SK-N-SH treated with all-trans-retinoic acid at 6 μM for 48 hours (cell line): ENCODE measurements around the gene IFT27.

Source experiments
- ATAC-seq: fragments of 200-7000 bp; cut with Tn5 transposase; 3 replicates; pipeline ENCODE4 v1.9.1; 2020; ENCODE audit warnings: mild to moderate bottlenecking, moderate library complexity
- ARNTL ChIP-seq: fragments of 450-650 bp; formaldehyde crosslinking; IDR thresholded peaks from 2 replicates; pipeline ENCODE4 v1.5.0; 2020; ENCODE audit warnings: low read depth, mild to moderate bottlenecking, moderate library complexity, borderline replicate concordance
- CSDC2 ChIP-seq: fragments of 250-450 bp; sonication (Bioruptor Pico); IDR thresholded peaks from 2 replicates; pipeline ENCODE4 v1.5.0; 2020; ENCODE audit warnings: mild to moderate bottlenecking, moderate library complexity
- ESRRG ChIP-seq: fragments of 250-450 bp; sonication (Bioruptor Pico); IDR thresholded peaks from 2 replicates; pipeline ENCODE4 v1.6.1; 2021; ENCODE audit warnings: mild to moderate bottlenecking
- GLIS3 ChIP-seq: fragments of 250-450 bp; sonication (Bioruptor Pico); IDR thresholded peaks from 2 replicates; pipeline ENCODE4 v1.5.0; 2020; ENCODE audit warnings: mild to moderate bottlenecking, moderate library complexity
- ISL1 ChIP-seq: fragments of 250-450 bp; sonication (Bioruptor Pico); IDR thresholded peaks from 2 replicates; pipeline ENCODE4 v2.1.2; 2022; ENCODE audit warnings: mild to moderate bottlenecking, moderate library complexity
- OSR1 ChIP-seq: fragments of 250-450 bp; sonication (Bioruptor Pico); IDR thresholded peaks from 2 replicates; pipeline ENCODE4 v1.8.0; 2022; ENCODE audit warnings: moderate library complexity, mild to moderate bottlenecking, inconsistent platforms
- POU6F1 ChIP-seq: fragments of 250-450 bp; sonication (Bioruptor Pico); IDR thresholded peaks from 2 replicates; pipeline ENCODE4 v1.8.0; 2021; ENCODE audit warnings: low read depth, mild to moderate bottlenecking, moderate library complexity, borderline replicate concordance
- PPARA ChIP-seq: fragments of 250-450 bp; sonication (Bioruptor Pico); IDR thresholded peaks from 2 replicates; pipeline ENCODE4 v1.5.0; 2020; ENCODE audit warnings: mild to moderate bottlenecking, borderline replicate concordance
- RARB ChIP-seq: fragments of 250-450 bp; sonication (Bioruptor Pico); IDR thresholded peaks from 2 replicates; pipeline ENCODE4 v1.8.0; 2021; ENCODE audit warnings: mild to moderate bottlenecking, moderate library complexity
- TCF4 ChIP-seq: fragments of 250-450 bp; sonication (Bioruptor Pico); IDR thresholded peaks from 2 replicates; pipeline ENCODE4 v1.8.0; 2021; ENCODE audit warnings: mild to moderate bottlenecking, moderate library complexity, borderline replicate concordance
- ZFP30 ChIP-seq: fragments of 450-650 bp; formaldehyde crosslinking; IDR thresholded peaks from 2 replicates; pipeline ENCODE4 v1.5.0; 2022; ENCODE audit warnings: mild to moderate bottlenecking, moderate library complexity
- ZNF565 ChIP-seq: fragments of 450-650 bp; formaldehyde crosslinking; conservative IDR thresholded peaks from 2 replicates; pipeline ENCODE4 v1.5.0; 2020; ENCODE audit warnings: low read depth, mild to moderate bottlenecking, moderate library complexity
- ZNF70 ChIP-seq: fragments of 450-650 bp; formaldehyde crosslinking; IDR thresholded peaks from 2 replicates; pipeline ENCODE4 v1.5.0; 2020; ENCODE audit warnings: mild to moderate bottlenecking, moderate library complexity
- ZNF8 ChIP-seq: fragments of 450-650 bp; formaldehyde crosslinking; IDR thresholded peaks from 2 replicates; pipeline ENCODE4 v1.5.0; 2020; ENCODE audit warnings: mild to moderate bottlenecking, moderate library complexity
- TF ChIP-seq, protein P1 (sequence below): fragments of 250-450 bp; sonication (Bioruptor Pico); IDR thresholded peaks from 2 replicates; pipeline ENCODE4 v1.8.0; 2020; ENCODE audit warnings: mild to moderate bottlenecking, moderate library complexity, borderline replicate concordance
- TF ChIP-seq, protein P2 (sequence below): fragments of 250-450 bp; sonication (Bioruptor Pico); IDR thresholded peaks from 2 replicates; pipeline ENCODE4 v1.5.0; 2020; ENCODE audit warnings: mild to moderate bottlenecking, moderate library complexity

IFT27 gene

DNA sequence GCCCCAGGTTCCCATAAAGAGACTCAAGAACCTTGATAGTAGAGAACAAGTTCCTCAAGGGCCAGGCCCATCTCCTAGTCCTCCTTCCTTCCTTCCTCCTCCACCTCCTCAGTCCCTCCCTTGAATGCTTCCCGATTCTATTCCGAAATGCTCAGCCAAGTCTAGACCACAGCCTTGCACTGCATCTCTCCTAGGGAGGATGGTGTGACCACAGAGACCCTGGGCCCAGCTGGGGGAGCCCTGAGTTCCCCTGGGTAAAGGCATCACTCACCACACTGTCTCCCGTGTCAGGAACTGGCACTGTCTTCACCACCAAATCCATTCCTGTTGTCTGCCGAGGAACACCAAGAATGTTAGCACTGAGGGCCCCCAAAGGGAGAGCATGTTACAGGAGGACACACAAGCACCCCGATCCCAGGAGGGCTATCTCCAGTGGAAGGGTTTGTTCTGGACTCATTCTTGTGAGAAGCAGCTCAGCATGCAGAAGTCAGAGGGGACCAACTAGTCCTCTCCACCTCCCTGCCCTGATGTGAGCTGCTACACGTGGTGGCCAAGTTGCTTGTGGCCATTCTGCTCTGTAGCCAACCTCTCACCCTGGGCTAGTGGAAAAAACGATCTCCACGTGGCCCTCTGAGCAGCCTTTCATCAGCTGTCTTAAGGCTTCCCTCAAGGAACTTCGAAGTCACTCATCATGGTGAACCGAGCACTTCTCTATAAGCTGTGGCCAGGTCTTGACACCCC is 8.7 kb downstream of the IFT27 start (continued):
- TF ChIP-seq, protein P1, sequence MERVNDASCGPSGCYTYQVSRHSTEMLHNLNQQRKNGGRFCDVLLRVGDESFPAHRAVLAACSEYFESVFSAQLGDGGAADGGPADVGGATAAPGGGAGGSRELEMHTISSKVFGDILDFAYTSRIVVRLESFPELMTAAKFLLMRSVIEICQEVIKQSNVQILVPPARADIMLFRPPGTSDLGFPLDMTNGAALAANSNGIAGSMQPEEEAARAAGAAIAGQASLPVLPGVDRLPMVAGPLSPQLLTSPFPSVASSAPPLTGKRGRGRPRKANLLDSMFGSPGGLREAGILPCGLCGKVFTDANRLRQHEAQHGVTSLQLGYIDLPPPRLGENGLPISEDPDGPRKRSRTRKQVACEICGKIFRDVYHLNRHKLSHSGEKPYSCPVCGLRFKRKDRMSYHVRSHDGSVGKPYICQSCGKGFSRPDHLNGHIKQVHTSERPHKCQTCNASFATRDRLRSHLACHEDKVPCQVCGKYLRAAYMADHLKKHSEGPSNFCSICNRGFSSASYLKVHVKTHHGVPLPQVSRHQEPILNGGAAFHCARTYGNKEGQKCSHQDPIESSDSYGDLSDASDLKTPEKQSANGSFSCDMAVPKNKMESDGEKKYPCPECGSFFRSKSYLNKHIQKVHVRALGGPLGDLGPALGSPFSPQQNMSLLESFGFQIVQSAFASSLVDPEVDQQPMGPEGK (CRISPR knock-in tag), result no peak

GRCh38 chr22:36765943-36766450 is 9.9 kb downstream of the IFT27 start:
- TF ChIP-seq ISL1 (CRISPR knock-in tag) (no peak), ARNTL (CRISPR knock-in tag) (no peak), OSR1 (CRISPR knock-in tag) (no peak), ZNF565 (CRISPR knock-in tag) (no peak)
- TF ChIP-seq, all 23 proteins: peak for 0
- ATAC-seq, result no peak

- ATAC-seq, result no peak
- TF ChIP-seq, protein P2, sequence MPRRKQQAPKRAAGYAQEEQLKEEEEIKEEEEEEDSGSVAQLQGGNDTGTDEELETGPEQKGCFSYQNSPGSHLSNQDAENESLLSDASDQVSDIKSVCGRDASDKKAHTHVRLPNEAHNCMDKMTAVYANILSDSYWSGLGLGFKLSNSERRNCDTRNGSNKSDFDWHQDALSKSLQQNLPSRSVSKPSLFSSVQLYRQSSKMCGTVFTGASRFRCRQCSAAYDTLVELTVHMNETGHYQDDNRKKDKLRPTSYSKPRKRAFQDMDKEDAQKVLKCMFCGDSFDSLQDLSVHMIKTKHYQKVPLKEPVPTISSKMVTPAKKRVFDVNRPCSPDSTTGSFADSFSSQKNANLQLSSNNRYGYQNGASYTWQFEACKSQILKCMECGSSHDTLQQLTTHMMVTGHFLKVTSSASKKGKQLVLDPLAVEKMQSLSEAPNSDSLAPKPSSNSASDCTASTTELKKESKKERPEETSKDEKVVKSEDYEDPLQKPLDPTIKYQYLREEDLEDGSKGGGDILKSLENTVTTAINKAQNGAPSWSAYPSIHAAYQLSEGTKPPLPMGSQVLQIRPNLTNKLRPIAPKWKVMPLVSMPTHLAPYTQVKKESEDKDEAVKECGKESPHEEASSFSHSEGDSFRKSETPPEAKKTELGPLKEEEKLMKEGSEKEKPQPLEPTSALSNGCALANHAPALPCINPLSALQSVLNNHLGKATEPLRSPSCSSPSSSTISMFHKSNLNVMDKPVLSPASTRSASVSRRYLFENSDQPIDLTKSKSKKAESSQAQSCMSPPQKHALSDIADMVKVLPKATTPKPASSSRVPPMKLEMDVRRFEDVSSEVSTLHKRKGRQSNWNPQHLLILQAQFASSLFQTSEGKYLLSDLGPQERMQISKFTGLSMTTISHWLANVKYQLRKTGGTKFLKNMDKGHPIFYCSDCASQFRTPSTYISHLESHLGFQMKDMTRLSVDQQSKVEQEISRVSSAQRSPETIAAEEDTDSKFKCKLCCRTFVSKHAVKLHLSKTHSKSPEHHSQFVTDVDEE (CRISPR knock-in tag), result no peak
- TF ChIP-seq GLIS3 (no peak), ZNF8 (CRISPR knock-in tag) (no peak), ESRRG (CRISPR knock-in tag) (no peak), CSDC2 (CRISPR knock-in tag) (no peak)
These were observed 10.6 kb downstream of the IFT27 start for GRCh38 chr22:36765131-36765942.

- ATAC-seq, result no peak
- TF ChIP-seq ISL1 (CRISPR knock-in tag), result no peak
- no peak for TF ChIP-seq CSDC2 (CRISPR knock-in tag)
- TF ChIP-seq ESRRG (CRISPR knock-in tag), result no peak
- no peak for TF ChIP-seq ZFP30 (CRISPR knock-in tag)
- no peak for TF ChIP-seq ARNTL (CRISPR knock-in tag)
These were observed 11.3 kb downstream of the IFT27 start for GRCh38 chr22:36764641-36765040.

- ATAC-seq, result no peak
- no peak for TF ChIP-seq POU6F1 (CRISPR knock-in tag)
- no peak for TF ChIP-seq ZNF565 (CRISPR knock-in tag)
- TF ChIP-seq PPARA (CRISPR knock-in tag), result no peak
- no peak for TF ChIP-seq ZNF8 (CRISPR knock-in tag)
- TF ChIP-seq, protein P2 (CRISPR knock-in tag), result no peak
- TF ChIP-seq ZNF70, result no peak
- no peak for TF ChIP-seq GLIS3
- no peak for TF ChIP-seq ISL1 (CRISPR knock-in tag)
- no peak for TF ChIP-seq RARB (CRISPR knock-in tag)
- TF ChIP-seq TCF4 (CRISPR knock-in tag), result no peak
These were observed 11.9 kb downstream of the IFT27 start for GRCh38 chr22:36764060-36764459.
